Measurements from ENCODE around the gene SORBS2.

SORBS2 gene

GRCh38 chr4:185839770-185840169, 27.8 kb upstream of the SORBS2 start:
- H3K4me3 ChIP-seq (ENCODE audit: control insufficient read depth, low read depth, low read length): no peak overlapping the region
- no peak for DNase-seq (ENCODE audit: low read depth)
- no peak for TF ChIP-seq CTCF (conservative IDR thresholded peaks at IDR 0.05; ENCODE audit: control insufficient read depth, insufficient read depth, low read depth, low read length)

- TF ChIP-seq CTCF (conservative IDR thresholded peaks at IDR 0.05; ENCODE audit: control insufficient read depth, insufficient read depth, low read depth, low read length): no peak
- no peak overlapping the region for H3K4me3 ChIP-seq (ENCODE audit: control insufficient read depth, low read depth, low read length)
- peak; percentile 97 for DNase-seq (ENCODE audit: low read depth)
Observed at GRCh38 chr4:185839194-185839712, 27.3 kb upstream of the SORBS2 start.

GRCh38 chr4:185838514-185839193, 26.7 kb upstream of the SORBS2 start:
- DNase-seq (ENCODE audit: low read depth): peak; percentile 25
- no peak for TF ChIP-seq CTCF (conservative IDR thresholded peaks at IDR 0.05; ENCODE audit: control insufficient read depth, insufficient read depth, low read depth, low read length)
- no peak overlapping the region for H3K4me3 ChIP-seq (ENCODE audit: control insufficient read depth, low read depth, low read length)

GRCh38 chr4:185838104-185838452, 26.1 kb upstream of the SORBS2 start:
- no peak overlapping the region for H3K4me3 ChIP-seq (ENCODE audit: control insufficient read depth, low read depth, low read length)
- no peak for DNase-seq (ENCODE audit: low read depth)
- TF ChIP-seq CTCF (conservative IDR thresholded peaks at IDR 0.05; ENCODE audit: control insufficient read depth, insufficient read depth, low read depth, low read length): no peak

GRCh38 chr4:185837415-185838103, 25.6 kb upstream of the SORBS2 start:
- peak; percentile 19 for DNase-seq (ENCODE audit: low read depth)
- no peak overlapping the region for H3K4me3 ChIP-seq (ENCODE audit: control insufficient read depth, low read depth, low read length)
- TF ChIP-seq CTCF (conservative IDR thresholded peaks at IDR 0.05; ENCODE audit: control insufficient read depth, insufficient read depth, low read depth, low read length): no peak

GRCh38 chr4:185836241-185837084, 24.5 kb upstream of the SORBS2 start:
- no peak for DNase-seq (ENCODE audit: low read depth)
- H3K4me3 ChIP-seq (ENCODE audit: control insufficient read depth, low read depth, low read length): no peak overlapping the region
- no peak for TF ChIP-seq CTCF (conservative IDR thresholded peaks at IDR 0.05; ENCODE audit: control insufficient read depth, insufficient read depth, low read depth, low read length)

All from fibroblast of mammary gland (primary cell).